ENCODE data around the gene HYAL2. TPM values are rescaled to one million over a fixed set of nuclear protein-coding genes. Genes with fewer than 3 reads are reported as not detected.

HYAL2 gene
- total and polyA plus RNA-seq, 10 of the 15 experiments (the other 5 are each of a cell fraction or from before 2014, with no cell fraction given) = 0.06 to 21.8 (median 12.7) TPM

DNA sequence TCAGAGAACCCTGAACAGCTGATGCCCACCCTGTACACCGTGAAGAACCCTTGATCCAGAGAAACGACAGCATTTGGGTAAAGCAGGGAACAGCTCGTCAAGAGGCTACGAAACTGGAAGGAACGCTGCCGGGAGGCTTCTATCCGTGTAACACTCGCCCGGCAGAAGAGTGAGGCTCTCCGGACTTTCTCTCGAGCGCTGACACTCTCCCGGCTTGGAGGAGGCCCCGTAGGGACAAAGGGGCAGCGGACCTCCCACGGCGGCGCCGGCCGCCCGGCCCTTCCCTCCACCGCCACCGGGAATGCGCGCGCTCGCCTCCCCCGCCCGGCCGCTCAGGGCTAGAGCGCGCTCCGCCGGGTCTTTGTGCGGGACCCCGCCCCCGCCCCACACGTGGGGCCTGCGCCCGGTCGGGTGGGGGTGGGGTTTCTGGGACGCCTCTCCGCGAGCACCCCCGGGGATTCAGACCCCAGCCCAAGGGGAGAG is 1.7 kb downstream of the HYAL2 start:
- POLR2A ChIA-PET = interaction anchor here (0.5 to 2.0 kb wide), 5 partner anchors 15 to 1733 kb away, joined by 3 to 12 read pairs (median 4); partner anchors contain the start of genes HYAL3 and NAA80
- Histone ChIP-seq H2AFZ (ENCODE audit: control insufficient read depth, low read depth, low read length) (peak overlapping the region; percentile 92), H3K4me3 (peak overlapping the region; percentile 70)
- TF ChIP-seq CHD2 (IDR thresholded peaks at IDR 0.05; ENCODE audit: borderline replicate concordance, low read depth, low read length) (no peak), ZNF217 (IDR thresholded peaks at IDR 0.05) (no peak), TCF7 (IDR thresholded peaks at IDR 0.05; ENCODE audit: borderline replicate concordance) (no peak), JUND (IDR thresholded peaks at IDR 0.05; ENCODE audit: low read depth, low read length) (no peak), ASH2L (IDR thresholded peaks at IDR 0.05; ENCODE audit: borderline replicate concordance, low read depth) (no peak; the same call in 1 of the 2 replicates), MYB (IDR thresholded peaks at IDR 0.05; ENCODE audit: borderline replicate concordance, low read depth, low read length) (no peak), TAF1 (IDR thresholded peaks at IDR 0.05; ENCODE audit: borderline replicate concordance, low read depth, low read length) (0 out of 2 replicates have a peak, but pooled peaks have one; percentile 12), ZZZ3 (IDR thresholded peaks at IDR 0.05; ENCODE audit: control insufficient read depth, insufficient read length, low read depth) (no peak), GABPA (IDR thresholded peaks at IDR 0.05; ENCODE audit: low read depth) (no peak), NKRF (conservative IDR thresholded peaks at IDR 0.05) (no peak; the same call in 1 of the 2 replicates), GATAD2B (conservative IDR thresholded peaks at IDR 0.05; ENCODE audit: low read depth) (0 out of 2 replicates have a peak, but pooled peaks have one; percentile 93), ZBTB40 (IDR thresholded peaks at IDR 0.05; ENCODE audit: borderline replicate concordance) (no peak), CHD1 (IDR thresholded peaks at IDR 0.05; ENCODE audit: low read depth, low read length) (no peak), SMC3 (IDR thresholded peaks at IDR 0.05; ENCODE audit: borderline replicate concordance, low read length) (no peak), DPF2 (IDR thresholded peaks at IDR 0.05) (no peak; the same call in 1 of the 2 replicates)
- TF ChIP-seq, protein P1, sequence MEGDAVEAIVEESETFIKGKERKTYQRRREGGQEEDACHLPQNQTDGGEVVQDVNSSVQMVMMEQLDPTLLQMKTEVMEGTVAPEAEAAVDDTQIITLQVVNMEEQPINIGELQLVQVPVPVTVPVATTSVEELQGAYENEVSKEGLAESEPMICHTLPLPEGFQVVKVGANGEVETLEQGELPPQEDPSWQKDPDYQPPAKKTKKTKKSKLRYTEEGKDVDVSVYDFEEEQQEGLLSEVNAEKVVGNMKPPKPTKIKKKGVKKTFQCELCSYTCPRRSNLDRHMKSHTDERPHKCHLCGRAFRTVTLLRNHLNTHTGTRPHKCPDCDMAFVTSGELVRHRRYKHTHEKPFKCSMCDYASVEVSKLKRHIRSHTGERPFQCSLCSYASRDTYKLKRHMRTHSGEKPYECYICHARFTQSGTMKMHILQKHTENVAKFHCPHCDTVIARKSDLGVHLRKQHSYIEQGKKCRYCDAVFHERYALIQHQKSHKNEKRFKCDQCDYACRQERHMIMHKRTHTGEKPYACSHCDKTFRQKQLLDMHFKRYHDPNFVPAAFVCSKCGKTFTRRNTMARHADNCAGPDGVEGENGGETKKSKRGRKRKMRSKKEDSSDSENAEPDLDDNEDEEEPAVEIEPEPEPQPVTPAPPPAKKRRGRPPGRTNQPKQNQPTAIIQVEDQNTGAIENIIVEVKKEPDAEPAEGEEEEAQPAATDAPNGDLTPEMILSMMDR (IDR thresholded peaks at IDR 0.05 in 2 of 3, conservative IDR thresholded peaks at IDR 0.05 in 1 of 3; ENCODE audit: control insufficient read depth in 2 of 3, extremely low read depth in 1 of 3, insufficient read depth in 1 of 3, low read depth in 3 of 3, low read length in 3 of 3) = no peak

More for the DNA sequence above, 1.7 kb downstream of the HYAL2 start:
- FAIRE-seq (no peak), DNase-seq (ENCODE audit: low read depth, low spot score) (no peak), ATAC-seq (peak; percentile 74)
- intact Hi-C loops (cut with micrococcal nuclease; ENCODE audit: unreplicated experiment) (loop anchor here (1.0 kb wide), 1 partner anchor 22 kb away; the partner anchor contains the start of genes HYAL3 and NAA80), in situ Hi-C loops (cut with MboI) (no loop called here)
- Histone ChIP-seq H3K36me3 (ENCODE audit: control insufficient read depth in 2 of 2, insufficient read depth in 2 of 2, low read length in 1 of 2) (peaks cover 2 to 4% of the 10 kb centered on the region in 2 experiments; a peak in 2 of 4 replicates), H3K27me3 (replicated peaks in 1 of 2; ENCODE audit: control insufficient read depth in 2 of 2, insufficient read depth in 2 of 2, low read length in 1 of 2) (no peaks in the 10 kb centered on the region), H3K4me2 (ENCODE audit: control insufficient read depth, insufficient read depth) (peak overlapping the region; percentile 64), H3K27ac (ENCODE audit: control insufficient read depth, insufficient read depth) (peak overlapping the region; percentile 88), H3K9me3 (replicated peaks; ENCODE audit: control insufficient read depth, insufficient read depth, low read length) (no peaks in the 10 kb centered on the region), H3K9ac (ENCODE audit: control insufficient read depth, insufficient read depth, low read length) (peak overlapping the region; percentile 83), H3K4me1 (ENCODE audit: control insufficient read depth, insufficient read depth, low read length) (peaks cover 23% of the 10 kb centered on the region), H4K20me1 (ENCODE audit: control insufficient read depth, insufficient read depth) (no peaks in the 10 kb centered on the region), H3K79me2 (ENCODE audit: control insufficient read depth, insufficient read depth, low read length) (peaks cover 5% of the 10 kb centered on the region)
- CTCF ChIA-PET = interaction anchor here (0.5 to 5.1 kb wide), 5 partner anchors 15 to 48 kb away, joined by 3 to 72 read pairs (median 3); partner anchors contain the start of genes HYAL3, NAA80 and RASSF1
- RAD21 ChIA-PET (ENCODE audit: unreplicated experiment) = interaction anchor here (0.6 to 1.6 kb wide), 7 partner anchors 16 to 232 kb away, joined by 3 to 6 read pairs (median 3); partner anchors contain the start of genes HYAL3, IFRD2, NAA80 and RBM5
- SMC1A ChIA-PET (ENCODE audit: uncharacterized antibody, unreplicated experiment) = no interaction called here
- BruUV-seq (replicated peaks) = no TSS peak
- under 1% methylated on average over 38 of the region's 45 CpGs for WGBS (ENCODE audit: insufficient coverage, insufficient replicate concordance, low lambda C conversion rate, missing lambda C conversion rate)
